Activated CD4-positive, alpha-beta memory T cell treated with anti-CD3 and anti-CD28 coated beads for 36 hours (primary cell): ENCODE measurements around the gene BCL2. TPM values are rescaled to one million over a fixed set of nuclear protein-coding genes. Genes with fewer than 3 reads are reported as not detected.

Experiments used
- CTCF ChIA-PET: fragments of 350-600 bp; sonication (Branson Sonifier 250); formaldehyde crosslinking; loops from one replicate; lab custom pipeline; 2021; ENCODE audit warnings: antibody characterized with exemption, inconsistent platforms; lab: Charles Lee
- POLR2A ChIA-PET: fragments of 350-600 bp; sonication (Branson Sonifier 250); formaldehyde crosslinking; loops from one replicate; lab custom pipeline; 2021; ENCODE audit warnings: antibody characterized with exemption; lab: Charles Lee
- DNase-seq: peaks from one replicate; pipeline ENCODE4 v3.0.0-alpha.2; 2020
- H3K27ac Mint-ChIP-seq: one replicate; pipeline ENCODE4 v1.8.0; 2021; ENCODE audit warnings: mixed read lengths
- H3K27me3 Mint-ChIP-seq: one replicate; pipeline ENCODE4 v1.8.0; 2021; ENCODE audit warnings: mixed read lengths
- H3K36me3 Mint-ChIP-seq: one replicate; pipeline ENCODE4 v1.8.0; 2021; ENCODE audit warnings: mixed read lengths
- H3K4me1 Mint-ChIP-seq: one replicate; pipeline ENCODE4 v1.8.0; 2021; ENCODE audit warnings: low read depth, mixed read lengths
- H3K4me3 Mint-ChIP-seq: one replicate; pipeline ENCODE4 v1.8.0; 2021; ENCODE audit warnings: mild to moderate bottlenecking, mixed read lengths
- H3K9me3 Mint-ChIP-seq: one replicate; pipeline ENCODE4 v1.8.0; 2021; ENCODE audit warnings: mixed read lengths
- intact Hi-C: fragments of 100-400 bp; cut with micrococcal nuclease; formaldehyde crosslinking; loops from one replicate; pipeline ENCODE4 v1.15.1; 2023
- total RNA-seq, 2 experiments: library from RNA; stranded (reverse); gene quantifications; one replicate each; pipeline ENCODE4 v1.2.3, GENCODE V29; 2021

The BCL2 gene
- total RNA-seq, 2 experiments from 2014 or later: 66.9 to 67.9 TPM

DNA sequence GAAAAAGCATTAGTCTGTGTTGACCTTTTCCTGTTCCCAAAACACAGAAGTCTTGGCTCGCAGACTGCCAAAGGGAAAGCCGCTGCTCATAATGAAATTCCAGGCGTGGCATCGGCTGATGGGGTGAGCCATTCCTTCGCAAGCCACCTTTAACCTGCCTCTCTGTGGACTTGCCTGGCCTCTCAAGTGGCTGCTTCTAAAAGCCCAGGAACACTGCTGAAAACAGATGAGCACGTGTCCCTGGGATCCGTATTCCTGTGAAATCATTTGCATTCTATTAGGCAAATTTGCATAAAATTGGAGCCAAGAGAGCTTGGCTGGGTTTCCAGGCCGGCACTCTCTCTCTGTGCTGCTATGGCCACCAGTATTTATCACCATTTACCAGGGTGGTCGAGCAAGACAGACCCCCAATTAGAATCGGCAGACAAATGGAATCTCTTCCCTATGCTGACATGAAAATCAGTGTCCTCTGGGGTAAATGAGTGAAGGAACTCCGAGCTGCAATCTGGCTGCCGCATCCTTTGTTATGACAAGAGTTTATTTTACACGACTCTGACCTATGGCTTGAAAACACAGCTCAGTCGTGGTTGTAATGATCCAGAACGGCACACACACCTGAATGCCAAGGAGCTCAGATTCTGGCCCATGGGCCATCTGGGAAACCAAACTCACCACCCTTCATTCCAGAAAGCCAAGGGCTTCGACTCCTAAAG, 21.7 kb downstream of the BCL2 start:
- Mint-ChIP-seq H3K9me3 (no peaks in the 10 kb centered on the region), H3K27me3 (no peaks in the 10 kb centered on the region), H3K27ac (peak overlapping the region; percentile 93), H3K4me3 (no peak overlapping the region), H3K4me1 (peaks cover 76% of the 10 kb centered on the region), H3K36me3 (peaks cover 67% of the 10 kb centered on the region)
- CTCF ChIA-PET: interaction anchor here (0.7 to 6.0 kb wide), 5 partner anchors 21 to 653 kb away, joined by 3 to 54 read pairs (median 5); partner anchors contain the start of gene BCL2
- DNase-seq: no peak
- POLR2A ChIA-PET: interaction anchor here (0.8 to 1.1 kb wide), 3 partner anchors 14 to 81 kb away, joined by 3 read pairs; no protein-coding TSS in a partner anchor
- intact Hi-C loops: no loop called here

DNA sequence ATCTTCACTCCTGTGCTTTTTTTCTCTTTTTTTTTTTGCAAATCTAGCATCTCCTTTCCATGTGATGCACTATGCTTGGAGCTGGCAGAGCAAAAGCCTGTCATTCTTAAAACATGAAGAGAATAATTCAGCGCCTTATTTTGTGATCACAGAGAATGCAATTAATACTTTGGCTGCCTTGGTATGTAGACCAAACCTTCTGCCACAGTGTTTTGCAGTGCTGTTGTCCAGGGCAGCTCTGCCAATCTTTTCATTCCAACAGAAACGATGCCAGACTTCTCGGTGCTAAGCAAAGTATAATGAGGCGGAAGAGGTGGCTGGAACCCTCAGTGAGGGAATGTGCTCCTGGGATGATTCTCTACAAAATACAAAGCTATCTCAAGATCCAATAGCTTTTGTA, 25.6 kb downstream of the BCL2 start:
- H3K4me1 Mint-ChIP-seq: peaks cover 71% of the 10 kb centered on the region
- POLR2A ChIA-PET: interaction anchor here (1.3 kb wide), 2 partner anchors 13 to 21 kb away, joined by 3 to 4 read pairs; no protein-coding TSS in a partner anchor
- H3K27me3 Mint-ChIP-seq: no peaks in the 10 kb centered on the region
- no peak for DNase-seq
- intact Hi-C loops: no loop called here
- no peaks in the 10 kb centered on the region for H3K9me3 Mint-ChIP-seq
- H3K27ac Mint-ChIP-seq: peak overlapping the region; percentile 26
- peaks cover 60% of the 10 kb centered on the region for H3K36me3 Mint-ChIP-seq
- no peak overlapping the region for H3K4me3 Mint-ChIP-seq
- CTCF ChIA-PET: interaction anchor here (0.6 kb wide), 1 partner anchor 770 kb away, joined by 3 read pairs; no protein-coding TSS in a partner anchor

DNA sequence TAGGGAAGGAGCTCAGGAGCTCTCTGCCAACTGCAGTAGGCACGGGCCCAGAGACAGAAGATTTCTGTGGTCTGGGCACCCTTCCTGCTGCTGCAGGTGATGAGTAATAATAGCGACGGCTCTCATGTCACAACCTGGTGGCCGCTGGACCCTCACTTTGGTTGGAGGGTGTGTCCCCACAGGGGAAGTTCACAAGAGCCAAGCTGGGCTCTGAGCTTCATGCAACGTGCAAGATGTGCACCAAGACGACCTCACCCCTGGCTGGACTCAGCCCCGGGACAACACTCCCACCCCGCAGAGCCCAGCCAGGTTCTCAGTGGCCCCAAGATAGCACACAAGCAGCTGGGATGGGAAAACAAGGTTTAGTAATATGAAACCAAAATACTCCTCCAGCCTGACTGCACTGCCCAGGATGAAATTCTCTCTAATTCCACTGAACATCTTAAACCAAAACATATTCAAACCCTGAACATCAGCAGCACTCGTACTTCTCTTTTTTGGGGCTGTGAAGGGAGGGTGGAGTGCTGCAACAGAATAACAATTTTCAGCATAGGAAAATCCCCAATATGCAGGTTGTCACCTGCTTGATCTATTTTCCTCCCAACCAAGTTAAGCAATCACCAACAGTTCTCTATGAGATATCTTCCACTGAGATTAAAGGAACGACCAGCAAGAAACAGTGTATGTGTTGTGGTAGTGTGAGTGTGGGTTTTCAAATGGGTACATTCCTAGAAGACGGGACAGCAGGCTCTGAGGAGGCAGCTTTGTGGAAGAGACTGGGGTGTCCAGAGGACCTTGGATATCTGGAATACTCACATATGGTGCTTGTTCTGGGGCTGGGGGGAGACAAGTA, 26.5 kb downstream of the BCL2 start:
- intact Hi-C loops: no loop called here
- POLR2A ChIA-PET: interaction anchor here (0.7 to 1.3 kb wide), 4 partner anchors 12 to 141 kb away, joined by 3 to 4 read pairs (median 3); no protein-coding TSS in a partner anchor
- H3K36me3 Mint-ChIP-seq: peaks cover 52% of the 10 kb centered on the region
- CTCF ChIA-PET: interaction anchor here (0.6 to 2.8 kb wide), 2 partner anchors 24 to 769 kb away, joined by 3 to 15 read pairs; no protein-coding TSS in a partner anchor
- no peaks in the 10 kb centered on the region for H3K9me3 Mint-ChIP-seq
- no peaks in the 10 kb centered on the region for H3K27me3 Mint-ChIP-seq
- peaks cover 62% of the 10 kb centered on the region for H3K4me1 Mint-ChIP-seq
- H3K4me3 Mint-ChIP-seq: peak overlapping the region; percentile 0
- DNase-seq: peak; percentile 58
- peak overlapping the region; percentile 19 for H3K27ac Mint-ChIP-seq

DNA sequence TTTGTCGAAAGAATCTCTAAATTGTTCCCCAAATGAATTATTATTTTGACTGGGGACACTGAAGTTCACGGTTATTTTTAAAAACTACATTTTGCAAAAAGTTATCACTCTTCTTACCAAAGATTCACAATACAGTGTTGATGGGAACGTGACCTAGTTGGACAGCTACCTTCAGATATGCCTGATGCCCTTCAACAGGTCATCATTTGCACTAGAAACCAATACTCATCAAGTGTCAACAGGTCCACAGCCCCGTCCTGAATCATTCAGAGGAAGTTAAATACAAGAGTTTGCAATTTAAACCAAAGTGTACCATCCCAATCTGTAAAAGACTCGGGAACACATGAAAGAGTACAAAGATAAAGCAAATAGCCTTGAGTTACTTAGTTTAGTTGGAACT, 28.3 kb downstream of the BCL2 start:
- intact Hi-C loops: loop anchor here (1.0 to 2.0 kb wide), 3 partner anchors 9 to 36 kb away; no protein-coding TSS in a partner anchor
- H3K27me3 Mint-ChIP-seq: no peaks in the 10 kb centered on the region
- H3K27ac Mint-ChIP-seq: peak overlapping the region; percentile 81
- peak overlapping the region; percentile 58 for H3K4me3 Mint-ChIP-seq
- H3K36me3 Mint-ChIP-seq: peaks cover 42% of the 10 kb centered on the region
- H3K4me1 Mint-ChIP-seq: peaks cover 57% of the 10 kb centered on the region
- ChIA-PET POLR2A (no interaction called here), CTCF (interaction anchor here (2.0 to 2.8 kb wide), 2 partner anchors 24 to 26 kb away, joined by 5 to 15 read pairs; no protein-coding TSS in a partner anchor)
- DNase-seq: no peak
- no peaks in the 10 kb centered on the region for H3K9me3 Mint-ChIP-seq

DNA sequence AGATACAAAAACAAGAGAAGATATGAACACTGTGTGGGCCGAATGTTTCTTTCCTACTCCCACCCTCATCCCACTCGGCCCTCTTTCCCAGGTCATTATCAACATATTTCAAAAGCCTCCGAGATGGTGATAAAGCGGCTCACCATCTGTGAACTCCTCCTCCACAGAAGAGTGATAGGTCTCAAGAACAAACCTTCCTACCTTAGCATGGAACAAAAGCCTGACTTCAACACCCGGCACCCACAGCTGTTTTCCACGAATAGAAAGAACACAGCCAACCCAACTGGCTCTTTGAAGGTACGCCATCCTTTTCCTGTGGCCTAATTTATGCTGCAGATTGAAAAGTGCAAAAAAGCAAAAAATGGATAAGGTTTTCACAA, 28.8 kb downstream of the BCL2 start:
- peaks cover 60% of the 10 kb centered on the region for H3K4me1 Mint-ChIP-seq
- CTCF ChIA-PET: interaction anchor here (1.0 to 2.8 kb wide), 3 partner anchors 24 to 33 kb away, joined by 5 to 15 read pairs (median 6); no protein-coding TSS in a partner anchor
- no peaks in the 10 kb centered on the region for H3K27me3 Mint-ChIP-seq
- POLR2A ChIA-PET: no interaction called here
- peak overlapping the region; percentile 58 for H3K4me3 Mint-ChIP-seq
- H3K27ac Mint-ChIP-seq: peak overlapping the region; percentile 81
- H3K9me3 Mint-ChIP-seq: no peaks in the 10 kb centered on the region
- peaks cover 44% of the 10 kb centered on the region for H3K36me3 Mint-ChIP-seq
- intact Hi-C loops: loop anchor here (1.0 to 2.0 kb wide), 3 partner anchors 9 to 36 kb away; no protein-coding TSS in a partner anchor
- DNase-seq: peak; percentile 55

DNA sequence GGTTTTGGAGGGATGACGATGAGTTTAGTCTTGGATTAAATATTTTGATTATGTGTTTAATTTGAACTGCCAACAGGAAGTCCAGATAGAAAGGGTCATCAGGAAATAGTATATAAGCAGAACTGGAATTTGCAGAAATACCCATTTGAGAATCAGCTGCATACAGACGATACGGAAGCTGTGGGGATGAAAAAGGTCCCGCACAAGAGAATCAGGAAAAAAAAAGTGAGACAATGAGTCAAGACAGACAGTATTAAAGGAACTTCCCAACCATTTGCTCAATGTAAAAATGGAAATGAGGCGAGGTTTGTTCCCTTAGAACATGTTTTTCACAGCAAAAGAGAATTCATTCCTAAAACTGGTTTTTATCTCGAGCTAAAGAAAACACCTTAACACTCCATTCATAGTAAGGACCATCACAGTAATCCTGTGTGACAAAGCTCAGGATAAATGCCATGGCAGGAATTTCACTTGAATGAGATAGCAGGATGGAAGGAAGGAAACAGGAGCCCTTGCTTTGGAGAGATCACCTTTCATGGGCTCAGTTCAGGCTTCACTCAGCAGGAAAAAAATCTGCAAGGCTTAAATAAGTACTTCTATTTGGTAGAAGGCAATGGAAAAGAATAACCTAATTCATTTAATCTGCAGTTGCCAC, 29.3 kb downstream of the BCL2 start:
- Mint-ChIP-seq H3K36me3 (peaks cover 39% of the 10 kb centered on the region), H3K9me3 (no peaks in the 10 kb centered on the region), H3K4me1 (peaks cover 60% of the 10 kb centered on the region), H3K27ac (peak overlapping the region; percentile 81), H3K4me3 (peak overlapping the region; percentile 58), H3K27me3 (no peaks in the 10 kb centered on the region)
- ChIA-PET POLR2A (no interaction called here), CTCF (interaction anchor here (1.0 to 2.8 kb wide), 3 partner anchors 25 to 33 kb away, joined by 5 to 15 read pairs (median 6); no protein-coding TSS in a partner anchor)
- DNase-seq: no peak
- intact Hi-C loops: loop anchor here (2.0 kb wide), 1 partner anchor 35 kb away; no protein-coding TSS in a partner anchor

DNA sequence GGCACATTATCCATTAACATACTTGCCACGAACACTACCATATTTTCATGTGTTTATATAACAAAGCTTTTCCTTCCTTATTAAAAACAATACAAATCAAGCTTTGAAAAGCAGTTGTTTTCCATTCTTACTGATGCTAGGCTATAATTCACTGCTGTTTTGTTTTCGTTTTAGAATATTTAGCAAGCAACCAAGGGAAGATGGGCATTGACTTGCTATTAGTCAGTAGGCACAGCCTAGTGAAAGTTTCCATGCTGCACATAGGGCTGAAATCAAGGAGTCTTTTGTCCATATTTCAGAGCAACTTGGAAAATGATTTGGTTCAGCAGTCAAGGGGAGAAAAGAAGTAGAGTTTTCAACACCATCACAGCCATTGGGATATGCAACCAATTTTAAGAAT, 31.3 kb downstream of the BCL2 start:
- peaks cover 66% of the 10 kb centered on the region for H3K4me1 Mint-ChIP-seq

DNA sequence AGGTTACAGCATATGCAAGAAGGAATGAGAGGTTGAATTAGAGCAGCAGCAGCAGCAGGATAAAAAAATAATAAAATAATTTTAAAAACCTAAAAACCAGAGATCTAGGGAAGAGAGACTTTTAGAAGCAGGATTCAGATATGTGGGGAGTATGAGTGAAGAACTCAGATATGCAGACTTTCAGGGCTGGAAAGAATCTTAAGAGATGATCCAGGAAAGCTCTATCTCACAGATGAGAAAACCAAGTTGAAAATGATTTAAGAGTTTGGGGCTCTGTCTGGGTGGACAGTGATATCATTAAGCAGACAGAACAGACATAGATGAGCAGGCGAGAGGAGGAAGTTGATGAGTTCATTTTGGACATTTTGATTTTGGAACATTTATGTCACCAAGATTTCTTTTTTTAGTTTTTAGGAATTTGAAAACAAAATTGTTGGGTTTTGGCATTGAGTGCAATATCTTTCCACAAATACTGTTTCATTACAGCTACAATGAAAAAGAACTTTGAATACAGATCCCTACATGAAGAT, 31.8 kb downstream of the BCL2 start:
- Mint-ChIP-seq H3K27ac (no peak overlapping the region), H3K9me3 (no peaks in the 10 kb centered on the region), H3K4me1 (peaks cover 62% of the 10 kb centered on the region), H3K36me3 (peaks cover 34% of the 10 kb centered on the region), H3K27me3 (no peaks in the 10 kb centered on the region), H3K4me3 (no peak overlapping the region)
- ChIA-PET CTCF (interaction anchor here (1.2 to 2.3 kb wide), 2 partner anchors 30 to 156 kb away, joined by 3 to 15 read pairs; no protein-coding TSS in a partner anchor), POLR2A (interaction anchor here (1.4 kb wide), 2 partner anchors 12 to 33 kb away, joined by 3 to 5 read pairs; no protein-coding TSS in a partner anchor)
- intact Hi-C loops: no loop called here
- no peak for DNase-seq

More for the DNA sequence above, 31.3 kb downstream of the BCL2 start:
- Mint-ChIP-seq H3K9me3 (no peaks in the 10 kb centered on the region), H3K27ac (no peak overlapping the region), H3K36me3 (peaks cover 39% of the 10 kb centered on the region), H3K27me3 (no peaks in the 10 kb centered on the region), H3K4me3 (no peak overlapping the region)
- intact Hi-C loops: no loop called here
- ChIA-PET CTCF (interaction anchor here (0.8 to 2.3 kb wide), 3 partner anchors 11 to 156 kb away, joined by 3 to 15 read pairs (median 3); no protein-coding TSS in a partner anchor), POLR2A (interaction anchor here (1.4 kb wide), 2 partner anchors 12 to 33 kb away, joined by 3 to 5 read pairs; no protein-coding TSS in a partner anchor)
- no peak for DNase-seq

DNA sequence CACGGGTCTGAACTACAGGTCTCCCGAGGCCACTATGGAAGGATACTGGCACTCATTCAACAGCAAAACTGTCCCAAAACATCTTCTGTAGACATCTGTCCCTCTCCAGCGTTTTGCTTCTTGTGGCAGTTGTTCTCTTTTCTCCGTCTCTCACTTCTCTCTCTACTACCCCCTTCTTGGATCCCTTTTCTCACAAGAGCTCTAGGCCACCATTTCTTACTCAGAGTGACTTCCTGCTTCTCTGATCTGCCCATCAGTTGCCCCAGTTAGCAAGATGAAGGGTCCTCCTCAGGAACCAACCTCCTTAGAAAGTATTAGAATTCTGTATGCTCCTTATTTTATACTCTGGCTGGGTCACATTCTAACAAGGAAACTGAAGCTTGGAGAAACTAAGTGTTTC, 32.6 kb downstream of the BCL2 start:
- Mint-ChIP-seq H3K27me3 (no peaks in the 10 kb centered on the region), H3K4me3 (no peak overlapping the region), H3K27ac (no peak overlapping the region), H3K4me1 (peaks cover 56% of the 10 kb centered on the region), H3K36me3 (peaks cover 27% of the 10 kb centered on the region), H3K9me3 (no peaks in the 10 kb centered on the region)
- no peak for DNase-seq
- intact Hi-C loops: no loop called here
- CTCF ChIA-PET: interaction anchor here (2.3 kb wide), 1 partner anchor 31 kb away, joined by 15 read pairs; no protein-coding TSS in a partner anchor
- POLR2A ChIA-PET: no interaction called here

DNA sequence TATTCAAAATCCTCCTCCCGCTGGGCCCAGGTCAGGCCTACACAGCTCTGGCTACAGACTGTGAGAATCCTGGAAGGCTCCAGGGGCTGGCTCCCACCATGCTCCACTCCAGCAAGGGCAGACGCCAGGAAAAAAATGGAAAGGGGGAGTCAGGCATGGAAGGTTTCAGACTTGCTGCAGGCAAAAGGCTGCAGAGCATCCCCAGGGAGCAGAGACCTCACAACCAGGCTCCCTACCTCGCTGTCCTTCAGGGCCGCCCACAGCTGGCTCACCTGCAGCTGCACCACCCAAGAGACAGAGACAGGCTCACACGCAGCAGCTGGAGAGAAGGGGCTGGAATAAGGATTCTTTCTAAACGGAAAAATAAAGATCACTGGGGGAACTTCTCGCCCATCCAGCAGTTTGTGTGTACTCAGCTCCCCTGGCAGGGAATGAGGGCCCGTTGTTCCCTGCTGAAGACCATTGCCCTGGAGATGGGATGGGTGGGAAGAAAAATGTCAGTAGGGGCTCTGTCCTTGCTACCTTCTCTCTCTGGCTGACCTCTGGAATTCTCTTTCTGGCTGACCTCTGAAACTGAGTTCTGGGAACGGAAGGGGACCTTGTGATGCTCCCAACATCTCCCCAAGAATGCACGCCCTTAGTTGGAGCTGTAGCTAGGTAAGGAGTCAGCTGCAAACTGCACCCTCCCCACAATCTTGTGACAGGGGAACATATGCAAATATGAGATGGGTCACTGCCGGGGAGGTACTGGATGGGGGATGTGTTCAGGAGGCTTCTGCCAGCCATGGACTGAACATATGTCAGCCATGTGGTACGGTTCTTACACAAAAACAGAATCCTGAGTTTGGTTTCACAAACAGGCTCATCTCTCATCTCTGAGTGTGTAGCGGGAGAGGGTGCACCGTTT, 34.5 kb downstream of the BCL2 start:
- peak; percentile 23 for DNase-seq
- Mint-ChIP-seq H3K4me1 (peaks cover 50% of the 10 kb centered on the region), H3K27me3 (no peaks in the 10 kb centered on the region), H3K4me3 (no peak overlapping the region), H3K36me3 (peaks cover 30% of the 10 kb centered on the region), H3K9me3 (no peaks in the 10 kb centered on the region), H3K27ac (no peak overlapping the region)
- intact Hi-C loops: no loop called here
- ChIA-PET CTCF (no interaction called here), POLR2A (interaction anchor here (0.6 kb wide), 1 partner anchor 24 kb away, joined by 3 read pairs; no protein-coding TSS in a partner anchor)
